ENCODE data around the gene TSPAN3.

- no peak for TF ChIP-seq EZH2 (IDR thresholded peaks at IDR 0.05; ENCODE audit: low read length)
- no peak for TF ChIP-seq CTCF (optimal IDR thresholded peaks at IDR 0.05 in 1 of 3, IDR thresholded peaks at IDR 0.05 in 1 of 3, conservative IDR thresholded peaks at IDR 0.05 in 1 of 3; ENCODE audit: extremely low read depth in 1 of 3, insufficient read depth in 2 of 3, low read length in 3 of 3)
Observed at GRCh38 chr15:77026501-77027110, 44.3 kb downstream of the TSPAN3 start.

All from keratinocyte (primary cell).